A549 (cell line): Measurements from ENCODE around the gene PLXNA3. TPM values are rescaled to one million over a fixed set of nuclear protein-coding genes. Genes with fewer than 3 reads are reported as not detected.

Source experiments
- ATAC-seq, 2 experiments: fragments of 200-7000 bp in 1 of 2; fragments of >200 bp in 1 of 2; cut with Nextera tagmentation in 1 of 2; cut with Tn5 transposase in 1 of 2; 3 replicates each; pipeline versions ENCODE4 v1.8.0 to v1.9.1; 2018 to 2020; ENCODE audit warnings: mild to moderate bottlenecking in 1 of 2, moderate library complexity in 1 of 2
- CTCF ChIA-PET: fragments of 300-600 bp; sonication (Branson Sonifier 250); formaldehyde crosslinking; extraction: SDS; loops from one replicate; lab custom pipeline; 2021; ENCODE audit warnings: antibody characterized with exemption, inconsistent platforms; lab: Yijun Ruan, JAX
- POLR2A ChIA-PET: fragments of 350-600 bp; formaldehyde crosslinking; extraction: SDS; loops from one replicate; lab custom pipeline; 2021; ENCODE audit warnings: antibody characterized with exemption, inconsistent platforms; lab: Yijun Ruan, JAX
- DNase-seq, 2 experiments: peaks; one replicate each; pipeline versions ENCODE4 v3.0.0 to v3.0.0-alpha.2; 2011 to 2016; ENCODE audit warnings: low read depth in 1 of 2, low spot score in 1 of 2
- FAIRE-seq: peaks from 2 replicates; lab custom pipeline; 2011; peaks lifted over from hg19 to GRCh38; lab: Jason Lieb, UNC
- H3K27ac ChIP-seq, 2 experiments: fragments of >200 bp; sonication (Bioruptor Twin); formaldehyde crosslinking; 3 replicates each; pipeline ENCODE4 v1.5.1; 2016 to 2017
- H3K4me1 ChIP-seq: fragments of >200 bp; sonication (Bioruptor Twin); formaldehyde crosslinking; 3 replicates; pipeline ENCODE4 v1.6.1; 2016
- H3K4me2 ChIP-seq: fragments of >200 bp; sonication (Bioruptor Twin); formaldehyde crosslinking; 3 replicates; pipeline ENCODE4 v1.6.1; 2016
- H3K4me3 ChIP-seq: fragments of >200 bp; sonication (Bioruptor Twin); formaldehyde crosslinking; 3 replicates; pipeline ENCODE4 v1.5.1; 2016
- H3K9me3 ChIP-seq: fragments of >200 bp; sonication (Bioruptor Twin); formaldehyde crosslinking; 3 replicates; pipeline ENCODE4 v1.6.1; 2016
- EHMT2 ChIP-seq: fragments of 200-600 bp; sonication (generic); IDR thresholded peaks from 2 replicates; pipeline ENCODE4 v1.6.1; 2016; ENCODE audit warnings: antibody characterized with exemption, low read depth, mild to moderate bottlenecking, moderate library complexity
- KDM1A ChIP-seq: fragments of 200-600 bp; sonication (generic); IDR thresholded peaks from 2 replicates; pipeline ENCODE4 v1.6.1; 2016; ENCODE audit warnings: low read depth, mild to moderate bottlenecking
- MAFK ChIP-seq: fragments of 450-650 bp; IDR thresholded peaks from 2 replicates; pipeline ENCODE4 v1.6.1; 2014; ENCODE audit not compliant: partially characterized antibody
- MAZ ChIP-seq: fragments of 150-350 bp; IDR thresholded peaks from 2 replicates; pipeline ENCODE4 v1.6.1; 2014; ENCODE audit warnings: antibody characterized with exemption, low read depth, low read length, borderline replicate concordance
- NFE2L2 ChIP-seq: fragments of 150-350 bp; conservative IDR thresholded peaks from 2 replicates; pipeline ENCODE4 v1.6.1; 2014; ENCODE audit warnings: low read length
- NPAS2 ChIP-seq: fragments of 250-450 bp; sonication (Bioruptor Pico); IDR thresholded peaks from 2 replicates; pipeline ENCODE4 v1.8.0; 2022; ENCODE audit warnings: mild to moderate bottlenecking, moderate library complexity, borderline replicate concordance
- PBX3 ChIP-seq: IDR thresholded peaks from 2 replicates; pipeline ENCODE4 v1.6.1; 2012
- PHF8 ChIP-seq: fragments of 200-600 bp; sonication (generic); IDR thresholded peaks from 2 replicates; pipeline ENCODE4 v1.6.1; 2016; ENCODE audit warnings: low read depth, mild to moderate bottlenecking, antibody characterized with exemption, moderate library complexity, borderline replicate concordance
- POLR2A ChIP-seq: IDR thresholded peaks from 2 replicates; pipeline ENCODE4 v1.6.1; 2012; ENCODE audit warnings: mild to moderate bottlenecking, low read length
- RAD21 ChIP-seq, 2 experiments: fragments of >200 bp in 1 of 2; sonication (Bioruptor Twin) in 1 of 2; formaldehyde crosslinking in 1 of 2; IDR thresholded peaks in 1 of 2; conservative IDR thresholded peaks in 1 of 2; 2 replicates in 1 of 2; 3 replicates in 1 of 2; pipeline ENCODE4 v1.6.1; 2012 to 2018; ENCODE audit warnings: inconsistent platforms in 1 of 2
- RARB ChIP-seq: fragments of 250-450 bp; sonication (Bioruptor Pico); IDR thresholded peaks from 2 replicates; pipeline ENCODE4 v1.8.0; 2021; ENCODE audit warnings: mild to moderate bottlenecking, moderate library complexity
- RCOR1 ChIP-seq: fragments of 150-350 bp; IDR thresholded peaks from 2 replicates; pipeline ENCODE4 v1.6.1; 2014; ENCODE audit warnings: antibody characterized with exemption, low read length, low read depth
- RNF2 ChIP-seq: fragments of 200-600 bp; sonication (generic); IDR thresholded peaks from 2 replicates; pipeline ENCODE4 v1.6.1; 2016; ENCODE audit warnings: low read depth, mild to moderate bottlenecking, antibody characterized with exemption, moderate library complexity, borderline replicate concordance
- TP53 ChIP-seq: fragments of 250-450 bp; sonication (Bioruptor Pico); IDR thresholded peaks from 2 replicates; pipeline ENCODE4 v1.5.0; 2021; ENCODE audit warnings: mild to moderate bottlenecking, moderate library complexity
- WGBS: methylation state at CpG from one replicate; pipeline ENCODE4 v1.1.6; 2017; ENCODE audit errors: missing lambda C conversion rate; 5-methylcytosine and 5-hydroxymethylcytosine counted together
- polyA minus RNA-seq: library from RNA; depleted of rRNA, polyadenylated mRNA; stranded (reverse); fragments of >200 nt; gene quantifications from 2 replicates; pipeline ENCODE4 v1.2.3, GENCODE V29; 2011; rRNA and poly(A)+ RNA removed
- polyA plus RNA-seq, 4 experiments: library from polyadenylated mRNA; depleted of rRNA in 3 of 4; stranded (reverse); fragments of >200 nt; fragmentation: RNase III in 1 of 4; extraction: RNeasy Plus Mini Kit Qiagen cat#74134 plus additional on column Dnase treatment in 1 of 4; gene quantifications; 2 replicates in 3 of 4; 3 replicates in 1 of 4; pipeline ENCODE4 v1.2.3, GENCODE V29; 2011 to 2017
- TF ChIP-seq, protein P1 (sequence below): fragments of 250-450 bp; sonication (Bioruptor Pico); IDR thresholded peaks from 2 replicates; pipeline ENCODE4 v1.5.0; 2020; ENCODE audit warnings: low read depth, mild to moderate bottlenecking, moderate library complexity
- TF ChIP-seq, protein P2 (sequence below): fragments of >200 bp; sonication (Bioruptor Twin); formaldehyde crosslinking; IDR thresholded peaks from 3 replicates; pipeline ENCODE4 v1.6.1; 2016
- TF ChIP-seq, protein P3 (sequence below): IDR thresholded peaks from 2 replicates; pipeline ENCODE4 v1.6.1; 2012; ENCODE audit warnings: low read depth, borderline replicate concordance
- TF ChIP-seq, protein P4 (sequence below): fragments of >200 bp; sonication (Bioruptor Twin); formaldehyde crosslinking; IDR thresholded peaks from 3 replicates; pipeline ENCODE4 v1.5.1; 2016

The PLXNA3 gene
- polyA plus RNA-seq (2011; rRNA removed) (3.4 and 5.9 TPM in 2 replicates), polyA plus RNA-seq (2017; fragmentation: RNase III; extraction: RNeasy Plus Mini Kit Qiagen cat#74134 plus additional on column Dnase treatment) (7.9 to 10.1 TPM (median 9.5 TPM) in 3 replicates), polyA minus RNA-seq (10.5 and 13.2 TPM in 2 replicates)
- 6.0 and 7.8 TPM in 2 replicates for polyA plus RNA-seq (2012; cell fraction: cytosol; rRNA removed)
- polyA plus RNA-seq (2012; cell fraction: nucleus; rRNA removed) = 38.8 and 40.2 TPM in 2 replicates

DNA sequence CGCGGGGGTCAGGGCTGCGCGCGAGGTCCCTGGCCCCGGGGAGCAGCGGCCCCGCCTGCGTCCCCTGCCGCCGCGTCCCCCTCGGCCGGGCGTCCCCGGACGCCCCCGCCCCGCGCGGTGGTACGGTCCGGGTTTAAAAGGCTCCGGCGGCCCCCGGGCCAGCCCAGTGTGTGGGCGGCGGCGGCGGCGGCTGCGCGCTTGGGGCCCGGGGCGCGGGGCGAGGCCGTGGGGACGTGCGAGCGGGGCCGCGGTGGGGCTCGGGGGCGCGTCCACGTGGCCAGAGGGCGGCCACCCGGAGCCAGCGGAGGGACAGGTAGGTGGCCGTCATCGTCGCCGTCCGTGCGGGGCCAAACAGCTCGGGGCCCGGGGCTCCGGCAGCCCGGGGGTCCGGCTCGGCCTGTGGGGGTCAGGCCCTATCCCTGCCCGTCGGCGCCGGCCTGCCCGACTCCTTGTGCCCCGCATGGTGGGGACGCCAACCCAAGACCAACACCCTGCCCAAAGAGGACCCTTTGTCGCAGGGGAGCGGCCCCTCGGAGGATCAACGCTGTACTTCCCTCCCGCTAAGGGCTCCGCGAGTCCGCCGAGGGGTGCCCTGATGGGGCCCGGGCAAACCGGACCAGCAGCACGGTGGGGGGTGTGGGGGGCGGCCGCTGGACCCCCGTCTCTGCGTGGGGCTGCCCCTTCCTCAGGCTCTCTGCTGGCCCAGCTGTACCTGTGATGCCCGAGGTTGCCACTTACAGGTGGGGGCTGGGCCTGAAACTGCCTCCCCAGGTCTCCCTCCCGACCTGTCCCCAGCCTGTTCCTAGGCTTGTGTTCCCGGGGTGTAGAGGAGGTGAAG lies at the start of gene PLXNA3:
Gene PLXNA3 (plus strand): TSS at position 166 of the 838 bp plus-strand sequence. CDS start 1,903 bp downstream, outside the sequence.
- POLR2A ChIA-PET = interaction anchor here (0.6 to 1.5 kb wide), 5 partner anchors 17 to 60 kb away, joined by 3 to 6 read pairs (median 4); partner anchors contain the start of genes LAGE3, RPL10 and SLC10A3
- peak within 1 kb of the TSS; percentile 74 to 97 for H3K27ac ChIP-seq
- peak within 1 kb of the TSS; percentile 98 for H3K4me2 ChIP-seq
- peaks cover 11% of the 10 kb centered on the region for H3K4me1 ChIP-seq
- H3K4me3 ChIP-seq = peak within 1 kb of the TSS; percentile 59
- H3K9me3 ChIP-seq = no peaks in the 10 kb centered on the region
- no peak for TF ChIP-seq TP53 (CRISPR knock-in tag)
- no peak for TF ChIP-seq RCOR1
- TF ChIP-seq PBX3 = no peak
- TF ChIP-seq KDM1A = no peak
- TF ChIP-seq MAZ = no peak
- TF ChIP-seq EHMT2 = no peak
- TF ChIP-seq, protein P1, sequence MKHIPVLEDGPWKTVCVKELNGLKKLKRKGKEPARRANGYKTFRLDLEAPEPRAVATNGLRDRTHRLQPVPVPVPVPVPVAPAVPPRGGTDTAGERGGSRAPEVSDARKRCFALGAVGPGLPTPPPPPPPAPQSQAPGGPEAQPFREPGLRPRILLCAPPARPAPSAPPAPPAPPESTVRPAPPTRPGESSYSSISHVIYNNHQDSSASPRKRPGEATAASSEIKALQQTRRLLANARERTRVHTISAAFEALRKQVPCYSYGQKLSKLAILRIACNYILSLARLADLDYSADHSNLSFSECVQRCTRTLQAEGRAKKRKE (CRISPR knock-in tag) = no peak
- TF ChIP-seq PHF8 = peak; percentile 53; the same call in 1 of the 2 replicates
- TF ChIP-seq, protein P2, sequence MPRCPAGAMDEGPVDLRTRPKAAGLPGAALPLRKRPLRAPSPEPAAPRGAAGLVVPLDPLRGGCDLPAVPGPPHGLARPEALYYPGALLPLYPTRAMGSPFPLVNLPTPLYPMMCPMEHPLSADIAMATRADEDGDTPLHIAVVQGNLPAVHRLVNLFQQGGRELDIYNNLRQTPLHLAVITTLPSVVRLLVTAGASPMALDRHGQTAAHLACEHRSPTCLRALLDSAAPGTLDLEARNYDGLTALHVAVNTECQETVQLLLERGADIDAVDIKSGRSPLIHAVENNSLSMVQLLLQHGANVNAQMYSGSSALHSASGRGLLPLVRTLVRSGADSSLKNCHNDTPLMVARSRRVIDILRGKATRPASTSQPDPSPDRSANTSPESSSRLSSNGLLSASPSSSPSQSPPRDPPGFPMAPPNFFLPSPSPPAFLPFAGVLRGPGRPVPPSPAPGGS = peak; percentile 56; the same call in 1 of the 3 replicates
- no peak for TF ChIP-seq NPAS2 (CRISPR knock-in tag)
- TF ChIP-seq, protein P3, sequence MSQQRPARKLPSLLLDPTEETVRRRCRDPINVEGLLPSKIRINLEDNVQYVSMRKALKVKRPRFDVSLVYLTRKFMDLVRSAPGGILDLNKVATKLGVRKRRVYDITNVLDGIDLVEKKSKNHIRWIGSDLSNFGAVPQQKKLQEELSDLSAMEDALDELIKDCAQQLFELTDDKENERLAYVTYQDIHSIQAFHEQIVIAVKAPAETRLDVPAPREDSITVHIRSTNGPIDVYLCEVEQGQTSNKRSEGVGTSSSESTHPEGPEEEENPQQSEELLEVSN = no peak
- TF ChIP-seq, protein P4, sequence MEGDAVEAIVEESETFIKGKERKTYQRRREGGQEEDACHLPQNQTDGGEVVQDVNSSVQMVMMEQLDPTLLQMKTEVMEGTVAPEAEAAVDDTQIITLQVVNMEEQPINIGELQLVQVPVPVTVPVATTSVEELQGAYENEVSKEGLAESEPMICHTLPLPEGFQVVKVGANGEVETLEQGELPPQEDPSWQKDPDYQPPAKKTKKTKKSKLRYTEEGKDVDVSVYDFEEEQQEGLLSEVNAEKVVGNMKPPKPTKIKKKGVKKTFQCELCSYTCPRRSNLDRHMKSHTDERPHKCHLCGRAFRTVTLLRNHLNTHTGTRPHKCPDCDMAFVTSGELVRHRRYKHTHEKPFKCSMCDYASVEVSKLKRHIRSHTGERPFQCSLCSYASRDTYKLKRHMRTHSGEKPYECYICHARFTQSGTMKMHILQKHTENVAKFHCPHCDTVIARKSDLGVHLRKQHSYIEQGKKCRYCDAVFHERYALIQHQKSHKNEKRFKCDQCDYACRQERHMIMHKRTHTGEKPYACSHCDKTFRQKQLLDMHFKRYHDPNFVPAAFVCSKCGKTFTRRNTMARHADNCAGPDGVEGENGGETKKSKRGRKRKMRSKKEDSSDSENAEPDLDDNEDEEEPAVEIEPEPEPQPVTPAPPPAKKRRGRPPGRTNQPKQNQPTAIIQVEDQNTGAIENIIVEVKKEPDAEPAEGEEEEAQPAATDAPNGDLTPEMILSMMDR = no peak
- TF ChIP-seq RNF2 = no peak
- TF ChIP-seq RARB (CRISPR knock-in tag) = no peak
- TF ChIP-seq POLR2A = peak; percentile 71
- no peak for TF ChIP-seq NFE2L2
- TF ChIP-seq MAFK = no peak
- TF ChIP-seq RAD21 (conservative IDR thresholded peaks at IDR 0.05 in 1 of 2, IDR thresholded peaks at IDR 0.05 in 1 of 2) = no peak
- TF ChIP-seq, all 56 proteins: peak for 3
- DNase-seq (no peak), ATAC-seq (peak; percentile 50 to 68), FAIRE-seq (no peak)
- CTCF ChIA-PET = no interaction called here
- WGBS = 10% methylated on average over 4 of the region's 88 CpGs
